GM03348 (cell line): ENCODE measurements around the gene SIN3B.

Experiments used
- DNase-seq: peaks from one replicate; pipeline ENCODE4 v3.0.0; 2012; ENCODE audit warnings: low spot score

SIN3B gene

GRCh38 chr19:16825312-16826052, 3.7 kb upstream of the SIN3B start:
- peak; percentile 77 for DNase-seq

GRCh38 chr19:16829822-16830289, 658 bp downstream of the SIN3B start:
- peak; percentile 45 for DNase-seq

DNA sequence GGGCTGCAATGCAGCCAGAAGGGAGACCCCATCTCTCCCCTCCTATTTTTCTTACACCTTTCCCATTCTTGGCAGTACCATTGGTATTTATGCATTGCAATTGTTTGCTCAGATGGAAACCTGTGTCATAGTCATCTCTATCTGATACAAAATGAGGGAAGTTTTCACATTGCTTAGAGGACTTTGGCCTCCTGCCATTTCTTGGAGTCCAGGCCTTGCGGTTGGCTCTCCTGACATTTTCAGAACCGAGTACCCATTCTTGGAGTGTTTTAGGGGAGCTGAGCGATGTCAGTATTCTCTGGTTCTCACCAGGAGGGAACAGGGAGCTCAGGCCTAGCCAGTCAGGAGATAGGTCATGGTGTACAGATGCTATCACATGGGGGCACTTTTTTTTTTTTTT, 1.5 kb downstream of the SIN3B start:
- DNase-seq = no peak

DNA sequence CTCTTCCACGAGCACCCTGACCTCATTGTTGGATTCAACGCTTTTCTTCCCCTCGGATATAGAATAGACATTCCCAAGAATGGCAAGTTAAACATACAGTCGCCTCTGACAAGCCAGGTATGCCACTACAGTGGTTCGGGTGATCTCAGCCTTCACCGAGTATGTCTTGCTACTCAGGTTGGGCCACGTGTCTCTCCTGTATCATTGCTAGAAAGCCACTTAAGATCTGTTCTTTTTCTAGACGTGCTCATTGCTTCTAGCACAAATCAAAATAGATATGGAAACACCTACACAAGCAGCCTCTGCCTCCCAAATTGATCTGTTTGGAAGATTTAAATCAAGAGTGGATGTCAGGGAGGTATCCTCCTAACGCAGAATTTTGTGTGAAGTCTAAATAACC, 2.3 kb downstream of the SIN3B start:
- DNase-seq = no peak

GRCh38 chr19:16834747-16835146, 5.5 kb downstream of the SIN3B start:
- DNase-seq = no peak

- DNase-seq = no peak
These were observed 7.2 kb downstream of the SIN3B start for GRCh38 chr19:16836115-16837034.

GRCh38 chr19:16837035-16837362, 7.8 kb downstream of the SIN3B start:
- no peak for DNase-seq

DNA sequence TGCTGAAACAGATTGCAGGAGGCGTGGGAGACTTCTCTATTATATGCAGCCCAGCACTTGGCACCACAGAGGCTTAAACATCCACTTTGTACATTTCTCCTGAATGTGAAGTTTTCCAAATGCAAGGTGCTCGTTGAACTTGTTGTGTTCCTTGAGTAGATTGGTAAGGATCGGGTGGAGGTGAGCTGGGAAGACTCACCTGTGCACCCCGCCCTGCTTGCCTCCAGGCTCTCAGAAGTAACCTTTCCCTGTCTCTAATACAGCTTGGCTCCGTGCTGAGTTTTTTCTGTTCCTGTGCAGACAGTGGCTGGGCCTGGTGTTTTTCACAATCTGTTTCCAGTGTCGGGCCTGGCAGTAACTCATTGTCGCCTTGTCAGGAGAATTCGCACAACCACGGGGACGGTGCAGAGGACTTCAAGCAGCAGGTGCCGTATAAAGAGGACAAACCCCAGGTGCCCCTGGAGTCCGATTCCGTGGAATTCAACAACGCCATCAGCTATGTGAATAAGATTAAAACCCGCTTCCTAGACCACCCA, 12.3 kb downstream of the SIN3B start:
- DNase-seq = no peak

GRCh38 chr19:16846901-16847300, 17.7 kb downstream of the SIN3B start:
- DNase-seq = no peak

- DNase-seq = no peak
These were observed 18.2 kb downstream of the SIN3B start for GRCh38 chr19:16847430-16847829.

- DNase-seq = no peak
These were observed 20.0 kb downstream of the SIN3B start for GRCh38 chr19:16849168-16849567.

- no peak for DNase-seq
These were observed 20.9 kb downstream of the SIN3B start for GRCh38 chr19:16850133-16850532.

- no peak for DNase-seq
These were observed 22.0 kb downstream of the SIN3B start for GRCh38 chr19:16851031-16851712.

DNA sequence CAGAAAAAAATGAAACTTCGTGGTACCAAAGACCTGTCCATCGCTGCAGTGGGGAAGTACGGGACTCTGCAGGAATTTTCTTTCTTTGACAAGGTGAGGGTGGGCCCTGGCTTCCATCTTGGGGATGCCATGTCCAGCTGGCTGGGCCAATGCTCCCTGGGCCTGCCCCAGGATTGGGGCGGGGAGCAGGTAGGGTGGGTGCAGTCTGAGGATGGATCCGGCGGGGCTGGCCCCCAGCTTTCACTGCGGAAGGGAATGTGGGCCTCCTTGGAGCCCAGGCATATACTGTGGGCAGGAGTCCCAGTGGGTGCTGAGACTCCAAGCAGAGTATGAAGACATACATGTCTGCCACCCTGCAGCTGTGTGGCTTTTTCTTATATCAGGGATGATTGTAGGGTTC, 23.9 kb downstream of the SIN3B start:
- DNase-seq = no peak

GRCh38 chr19:16856091-16856490, 26.9 kb downstream of the SIN3B start:
- DNase-seq = no peak

DNA sequence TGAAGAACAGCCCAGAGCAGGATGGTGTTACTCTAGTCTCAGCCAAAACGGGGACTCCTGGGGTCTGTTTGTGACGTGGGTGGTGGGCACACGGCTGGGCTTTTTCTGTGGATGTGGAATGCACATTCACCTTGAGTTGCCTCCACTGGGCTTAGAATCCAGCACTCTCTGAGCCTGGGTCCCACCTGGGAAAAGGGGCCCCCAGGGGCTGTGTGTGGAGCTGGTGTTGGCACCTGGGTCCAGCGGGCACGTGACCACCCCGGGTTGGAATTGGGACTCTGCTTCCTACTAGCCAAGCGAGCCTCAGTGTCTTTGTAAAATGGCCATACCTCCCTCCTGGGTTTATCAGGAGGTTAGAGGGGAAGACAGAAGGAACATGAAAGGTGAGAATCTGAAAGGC, 30.4 kb downstream of the SIN3B start:
- DNase-seq = no peak

DNA sequence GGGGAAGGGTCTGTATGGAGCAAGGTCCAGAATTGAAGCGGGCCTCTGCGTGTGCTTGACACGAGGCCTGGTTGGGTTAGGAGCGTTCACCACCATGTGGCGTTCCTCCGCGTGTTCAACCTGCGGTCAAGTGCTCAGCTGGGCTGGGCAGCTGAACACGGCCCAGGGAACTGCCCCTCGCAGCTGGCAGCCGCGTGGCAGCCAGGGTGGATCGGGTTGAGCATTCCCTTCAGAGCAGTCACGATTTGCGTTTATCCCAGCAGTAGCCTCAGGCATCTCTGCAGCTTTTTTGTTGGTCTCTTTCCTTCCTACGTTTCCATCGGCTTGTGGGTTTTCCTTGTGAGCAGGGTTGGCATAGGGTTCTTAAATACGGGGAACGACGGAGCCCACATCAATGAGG, 30.9 kb downstream of the SIN3B start:
- no peak for DNase-seq

DNA sequence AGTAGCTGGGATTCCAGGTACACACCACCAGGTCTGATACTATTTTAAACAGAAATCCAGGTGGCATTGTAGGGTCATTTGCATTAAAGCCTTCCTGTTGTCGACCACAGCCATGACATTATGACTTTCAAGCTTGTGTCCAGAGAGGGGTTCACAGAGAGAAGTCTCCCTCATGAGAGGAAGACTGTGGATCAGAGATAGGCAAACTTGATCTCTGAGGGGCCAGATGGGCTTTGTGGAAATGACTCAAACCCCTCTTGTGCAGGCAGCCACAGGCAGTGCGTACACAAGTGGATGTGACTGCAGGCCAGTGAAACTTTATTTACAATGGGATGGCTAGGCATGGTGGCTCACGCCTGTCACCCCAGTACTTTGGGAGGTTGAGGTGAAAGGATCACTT, 31.8 kb downstream of the SIN3B start:
- DNase-seq = no peak

GRCh38 chr19:16861834-16862233, 32.6 kb downstream of the SIN3B start:
- no peak for DNase-seq

- DNase-seq = no peak
These were observed 33.7 kb downstream of the SIN3B start for GRCh38 chr19:16862826-16863415.

GRCh38 chr19:16867211-16867610, 38.0 kb downstream of the SIN3B start:
- DNase-seq = no peak
